K562 (cell line): Measurements from ENCODE around the gene CENPP. TPM values are rescaled to one million over a fixed set of nuclear protein-coding genes. Genes with fewer than 3 reads are reported as not detected.
A peak's percentile ranks its signal among the peaks of the same experiment; 100 is the strongest.

Experiments used
- ATF1 ChIP-seq, 2 experiments: fragments of 450-650 bp in 1 of 2; IDR thresholded peaks; 2 replicates each; pipeline ENCODE4 v1.6.1; 2016; ENCODE audit warnings: missing compliant biosample characterization in 1 of 2, missing genetic modification characterization in 1 of 2
- EP400 ChIP-seq: fragments of 450-650 bp; IDR thresholded peaks from 2 replicates; pipeline ENCODE4 v1.6.1; 2017; ENCODE audit warnings: antibody characterized with exemption, mild to moderate bottlenecking, moderate library complexity
- GABPB1 ChIP-seq: sonication (generic); formaldehyde crosslinking; IDR thresholded peaks from 2 replicates; pipeline ENCODE4 v1.8.0; 2022; ENCODE audit warnings: mild to moderate bottlenecking, missing genetic modification reagents
- HSF4 ChIP-seq: fragments of 250-450 bp; sonication (Bioruptor Pico); IDR thresholded peaks from 2 replicates; pipeline ENCODE4 v2.1.2; 2022; ENCODE audit warnings: mild to moderate bottlenecking, moderate library complexity, borderline replicate concordance
- LEF1 ChIP-seq: fragments of 450-650 bp; IDR thresholded peaks from 2 replicates; pipeline ENCODE4 v1.6.1; 2016; ENCODE audit warnings: mild to moderate bottlenecking
- OTX1 ChIP-seq: fragments of 450-650 bp; formaldehyde crosslinking; IDR thresholded peaks from 2 replicates; pipeline ENCODE4 v1.4.0; 2022; ENCODE audit warnings: mild to moderate bottlenecking
- RCOR1 ChIP-seq, 2 experiments: IDR thresholded peaks; 2 replicates each; pipeline ENCODE4 v1.6.1; 2012; ENCODE audit warnings: low read depth in 2 of 2, low read length in 2 of 2, borderline replicate concordance in 1 of 2, improper control_type of control experiment in 1 of 2
- RHOXF2B ChIP-seq: fragments of 250-450 bp; sonication (Bioruptor Pico); conservative IDR thresholded peaks from 2 replicates; pipeline ENCODE4 v1.5.1; 2021
- SIN3A ChIP-seq, 2 experiments: fragments of 150-350 bp in 1 of 2; IDR thresholded peaks; 2 replicates each; pipeline ENCODE4 v1.6.1; 2011 to 2016; ENCODE audit warnings: borderline replicate concordance in 2 of 2, low read depth in 2 of 2, low read length in 2 of 2, mild to moderate bottlenecking in 2 of 2, moderate library complexity in 2 of 2; ENCODE audit not compliant: control insufficient read depth in 1 of 2
- SMC3 ChIP-seq: conservative IDR thresholded peaks from 2 replicates; pipeline ENCODE4 v1.6.1; 2011; ENCODE audit warnings: low read depth, low read length, improper control_type of control experiment; ENCODE audit not compliant: insufficient read depth
- STAG1 ChIP-seq: sonication (generic); formaldehyde crosslinking; IDR thresholded peaks from 2 replicates; pipeline ENCODE4 v1.5.0; 2020; ENCODE audit warnings: missing genetic modification reagents, borderline replicate concordance
- THAP7 ChIP-seq: fragments of 250-450 bp; sonication (Bioruptor Pico); IDR thresholded peaks from 2 replicates; pipeline ENCODE4 v1.5.0; 2021
- THRB ChIP-seq: fragments of 450-650 bp; formaldehyde crosslinking; conservative IDR thresholded peaks from 2 replicates; pipeline ENCODE4 v1.4.0; 2022; ENCODE audit warnings: mild to moderate bottlenecking, missing genetic modification characterization
- XRCC5 ChIP-seq: fragments of 200-400 bp; formaldehyde crosslinking; IDR thresholded peaks from 2 replicates; pipeline ENCODE4 v1.6.1; 2017; ENCODE audit warnings: low read depth, mild to moderate bottlenecking, low read length
- ZMIZ1 ChIP-seq, 2 experiments: fragments of 150-350 bp in 1 of 2; IDR thresholded peaks; 2 replicates each; pipeline ENCODE4 v1.6.1; 2012 to 2016; ENCODE audit warnings: low read depth in 2 of 2, low read length in 2 of 2, mild to moderate bottlenecking in 1 of 2, moderate library complexity in 1 of 2
- ZNF175 ChIP-seq: fragments of 200-800 bp; sonication (Bioruptor generic); IDR thresholded peaks from 2 replicates; pipeline ENCODE4 v1.6.1; 2016; ENCODE audit warnings: low read depth, mild to moderate bottlenecking, missing genetic modification characterization, missing compliant biosample characterization
- ZNF398 ChIP-seq: fragments of 250-450 bp; sonication (Bioruptor Pico); IDR thresholded peaks from 2 replicates; pipeline ENCODE4 v1.8.0; 2021; ENCODE audit warnings: moderate library complexity, mild to moderate bottlenecking, inconsistent platforms
- ZSCAN29 ChIP-seq: fragments of 450-650 bp; IDR thresholded peaks from 2 replicates; pipeline ENCODE4 v1.6.1; 2017
- polyA plus RNA-seq, 8 experiments: library from polyadenylated mRNA; depleted of rRNA in 4 of 8; stranded (reverse) in 5 of 8; unstranded in 3 of 8; fragments of >200 nt; fragmentation: Nextera tagmentation in 2 of 8; fragmentation: Illumina TruSeq in 1 of 8; extraction: Ambion mirVana in 2 of 8; extraction: Trizol in 1 of 8; gene quantifications; 2 replicates each; pipeline versions ENCODE4 v1.2.1 to v1.2.3, GENCODE V29; 2011 to 2014; ENCODE audit warnings: inconsistent platforms in 1 of 8, missing spikeins in 1 of 8
- total RNA-seq, 7 experiments: library from RNA; depleted of rRNA in 6 of 7; stranded (reverse); fragments of >200 nt in 6 of 7; fragmentation: Illumina TruSeq in 2 of 7; extraction: Trizol in 2 of 7; gene quantifications; 2 replicates each; pipeline versions ENCODE4 v1.2.1 to v1.2.3, GENCODE V29; 2011 to 2021; ENCODE audit warnings: low replicate concordance in 1 of 7

Gene CENPP
- total and polyA plus RNA-seq, 9 of the 15 experiments (the other 6 are each of a cell fraction or from before 2014, with no cell fraction given): 8.0 to 28.5 (median 17.9) TPM

GRCh38 chr9:92293452-92294296, 32.1 kb upstream of the CENPP start, which contains the start of gene IARS1 (continued):
- TF ChIP-seq GABPB1 (CRISPR knock-in tag): peak; percentile 82
- TF ChIP-seq ATF1 (CRISPR knock-in tag; IDR thresholded peaks at IDR 0.05): peak; percentile 35; the same call in 1 of the 2 replicates
- TF ChIP-seq ATF1 (tag; IDR thresholded peaks at IDR 0.05): peak; percentile 95
- TF ChIP-seq ZNF175: peak; percentile 62
- 0 out of 2 replicates have a peak, but pooled peaks have one; percentile 74 for TF ChIP-seq THAP7 (CRISPR knock-in tag)
- TF ChIP-seq STAG1 (CRISPR knock-in tag): no peak
- TF ChIP-seq RHOXF2B (CRISPR knock-in tag): no peak
- no peak for TF ChIP-seq THRB (CRISPR knock-in tag)
- TF ChIP-seq SMC3: no peak
- 0 out of 4 replicates have a peak, but pooled peaks of 1 of the 2 experiments have one; percentile 23 for TF ChIP-seq ZMIZ1 (IDR thresholded peaks at IDR 0.05; ENCODE audit: low read depth in 2 of 2, low read length in 2 of 2)
- no peak for TF ChIP-seq ZNF398
- TF ChIP-seq SIN3A (IDR thresholded peaks at IDR 0.05; ENCODE audit: borderline replicate concordance in 2 of 2, control insufficient read depth in 1 of 2, low read depth in 2 of 2, low read length in 2 of 2): peak; percentile 89 to 92
- TF ChIP-seq HSF4 (CRISPR knock-in tag): no peak
- no peak for TF ChIP-seq OTX1
- 0 out of 2 replicates have a peak, but pooled peaks have one; percentile 23 for TF ChIP-seq XRCC5
- TF ChIP-seq EP400: peak; percentile 100
- peak in 1 of 2 experiments; percentile 55; a peak in 1 of 4 replicates for TF ChIP-seq RCOR1 (IDR thresholded peaks at IDR 0.05; ENCODE audit: borderline replicate concordance in 1 of 2, low read depth in 2 of 2, low read length in 2 of 2)
- no peak for TF ChIP-seq LEF1
- TF ChIP-seq ZSCAN29: peak; percentile 85
